Effector memory CD8-positive, alpha-beta T cell (primary cell): ENCODE data around the gene HBP1.
"Not testable (repeated sequence)": the region's sequence is repeated elsewhere in the genome, so short reads cannot be mapped to it uniquely, and the experiment has no call there.

Source experiments
- ATAC-seq: fragments of 150-1000 bp; cut with Tn5 transposase; replicated peaks from 2 replicates; pipeline ENCODE4 v1.10.0; 2021; ENCODE audit warnings: mild to moderate bottlenecking, moderate library complexity
- DNase-seq, 3 experiments: peaks; one replicate each; pipeline ENCODE4 v3.0.0; 2021
- H3K27ac Mint-ChIP-seq, 2 donors: one replicate each; pipeline ENCODE4 v1.8.0; 2022; ENCODE audit warnings: mild to moderate bottlenecking in 2 of 2, mixed read lengths in 2 of 2, moderate library complexity in 2 of 2
- H3K27me3 Mint-ChIP-seq, 2 donors: one replicate each; pipeline ENCODE4 v1.8.0; 2022; ENCODE audit warnings: mixed read lengths in 2 of 2
- H3K36me3 Mint-ChIP-seq: one replicate; pipeline ENCODE4 v1.8.0; 2022; ENCODE audit warnings: mild to moderate bottlenecking, moderate library complexity, mixed read lengths; ENCODE audit not compliant: insufficient read depth
- H3K4me1 Mint-ChIP-seq, 2 donors: one replicate each; pipeline ENCODE4 v1.8.0; 2022; ENCODE audit warnings: low read depth in 2 of 2, mixed read lengths in 2 of 2
- H3K4me3 Mint-ChIP-seq, 2 donors: one replicate each; pipeline ENCODE4 v1.8.0; 2022; ENCODE audit warnings: mild to moderate bottlenecking in 2 of 2, mixed read lengths in 2 of 2, moderate library complexity in 2 of 2
- H3K9me3 Mint-ChIP-seq, 2 donors: one replicate each; pipeline ENCODE4 v1.8.0; 2022; ENCODE audit warnings: mixed read lengths in 2 of 2

Gene HBP1

DNA sequence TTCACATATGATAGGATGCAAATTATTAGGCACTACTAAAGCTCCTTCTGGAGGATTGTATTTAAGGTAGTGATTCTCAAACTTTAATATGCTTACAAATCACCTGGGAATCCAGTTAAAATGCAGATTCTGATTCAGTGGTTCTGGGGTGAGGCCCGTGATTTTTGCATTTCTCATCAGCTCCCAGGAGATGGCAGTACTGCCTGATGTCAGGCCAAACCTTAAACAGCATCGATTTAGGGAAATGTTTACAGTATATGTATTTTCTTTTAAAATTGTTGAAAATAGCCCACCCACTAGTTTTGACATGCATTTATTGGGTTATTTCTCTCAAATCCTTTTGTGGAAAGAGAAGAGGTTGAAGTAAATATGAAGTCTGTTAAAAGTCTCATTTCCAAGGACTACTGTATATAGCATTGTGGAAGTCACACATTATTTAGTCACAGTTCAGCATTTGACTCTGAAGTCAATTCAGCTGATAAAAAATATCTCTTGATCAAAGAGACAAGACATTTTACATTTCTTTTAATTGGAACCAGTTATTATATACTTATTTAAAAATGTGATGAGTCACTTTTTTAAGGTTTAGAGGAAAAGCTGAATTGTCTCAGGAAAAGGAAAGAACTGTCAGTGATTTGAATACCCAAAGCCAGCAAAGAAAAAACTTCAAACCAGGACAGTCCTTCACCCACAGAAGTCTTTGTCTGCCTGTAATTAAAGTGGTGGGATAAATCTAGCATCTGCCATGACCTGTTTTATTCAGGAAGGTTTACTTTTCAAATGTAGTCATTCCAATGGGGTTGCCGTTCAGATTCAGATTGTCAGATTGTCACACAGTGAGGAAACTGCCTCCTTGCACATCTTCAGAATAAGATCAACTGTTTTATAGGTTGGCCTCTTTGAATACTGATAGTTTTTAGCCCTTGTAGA lies 21.1 kb upstream of the HBP1 start:
- no peaks in the 10 kb centered on the region for H3K9me3 Mint-ChIP-seq
- no peaks in the 10 kb centered on the region for H3K36me3 Mint-ChIP-seq
- H3K27me3 Mint-ChIP-seq: peaks cover 0 to 4% of the 10 kb centered on the region in 2 donors
- H3K4me1 Mint-ChIP-seq: no peaks in the 10 kb centered on the region
- DNase-seq: peak; percentile 17 to 30 (median 25)
- peak; percentile 79 for ATAC-seq
- H3K27ac Mint-ChIP-seq: no peak overlapping the region
- H3K4me3 Mint-ChIP-seq: no peak overlapping the region

DNA sequence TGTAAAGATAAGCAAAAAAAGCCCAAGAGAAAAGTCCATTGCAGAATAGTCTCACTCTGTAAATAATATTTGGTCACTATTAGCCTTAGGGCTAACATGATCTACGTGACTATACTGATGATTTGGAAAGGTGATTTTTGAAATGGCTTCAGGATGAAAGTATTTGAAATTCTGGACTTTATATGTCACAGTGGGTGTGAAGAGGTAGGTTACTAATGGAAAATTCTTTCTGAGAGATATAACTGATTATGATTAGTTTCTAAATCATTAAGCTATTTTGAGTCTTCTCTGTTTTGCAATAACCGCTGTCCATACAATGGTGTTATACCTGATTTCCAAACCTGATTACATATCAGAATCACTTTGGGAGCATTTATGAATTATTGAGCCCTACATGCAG lies 20.1 kb upstream of the HBP1 start:
- no peaks in the 10 kb centered on the region for H3K36me3 Mint-ChIP-seq
- no peak for ATAC-seq
- H3K4me3 Mint-ChIP-seq: no peak overlapping the region
- H3K27ac Mint-ChIP-seq: no peak overlapping the region
- no peaks in the 10 kb centered on the region for H3K4me1 Mint-ChIP-seq
- peaks cover 0 to 6% of the 10 kb centered on the region in 2 donors for H3K27me3 Mint-ChIP-seq
- no peak for DNase-seq
- no peaks in the 10 kb centered on the region for H3K9me3 Mint-ChIP-seq

DNA sequence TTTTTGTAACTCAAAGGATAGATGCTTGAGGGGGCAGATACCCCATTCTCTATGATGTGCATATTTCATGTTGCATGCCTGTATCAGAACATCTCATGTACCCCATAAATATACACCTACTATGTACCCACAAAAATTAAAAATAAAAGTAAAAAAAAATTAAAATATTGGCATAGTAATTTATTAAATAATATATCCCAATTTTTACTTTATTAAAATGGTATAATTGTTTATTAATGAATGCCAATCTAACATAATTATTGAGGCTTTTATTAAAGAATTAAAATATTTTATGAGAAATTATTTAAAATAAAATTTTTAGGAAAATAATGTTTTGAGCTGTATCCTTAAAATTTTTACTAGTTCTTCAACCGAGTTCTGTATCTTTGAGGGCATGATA lies 18.9 kb upstream of the HBP1 start:
- Mint-ChIP-seq H3K4me3 (no peak overlapping the region), H3K27ac (no peak overlapping the region), H3K36me3 (no peaks in the 10 kb centered on the region), H3K9me3 (no peaks in the 10 kb centered on the region), H3K27me3 (peaks cover 0 to 10% of the 10 kb centered on the region in 2 donors), H3K4me1 (no peaks in the 10 kb centered on the region)
- ATAC-seq (no peak), DNase-seq (no peak)

DNA sequence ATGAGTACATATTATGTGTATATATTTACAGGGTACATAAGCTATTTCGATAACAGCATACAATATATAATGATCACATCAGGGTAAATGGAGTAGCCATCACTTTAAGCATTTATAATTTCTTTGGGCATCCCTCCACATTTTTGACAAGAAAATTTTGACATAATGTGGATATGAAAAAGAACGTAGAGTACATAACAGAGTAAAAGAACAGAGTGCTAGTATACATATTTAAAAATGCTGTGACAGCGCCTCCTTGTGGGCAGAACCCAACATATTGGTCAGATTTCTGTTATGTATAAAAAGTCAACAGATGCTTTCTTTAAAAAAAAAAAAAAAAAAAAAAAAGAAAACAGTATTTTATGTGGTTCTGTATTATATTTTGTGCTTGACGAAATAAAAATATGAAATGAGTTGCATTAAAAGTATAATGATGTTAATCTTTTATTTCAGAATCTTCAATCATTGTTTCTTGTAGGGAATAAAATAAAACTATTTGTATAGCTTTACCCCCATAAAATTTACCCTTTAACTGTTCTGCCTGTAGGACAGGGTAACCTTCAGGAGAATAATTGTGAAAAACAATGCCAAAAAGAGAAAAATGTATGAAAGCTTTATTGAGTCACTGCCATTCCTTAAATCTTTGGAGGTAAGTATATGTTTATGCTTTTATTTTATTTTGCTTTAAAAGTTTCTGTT lies 18.3 kb upstream of the HBP1 start:
- Mint-ChIP-seq H3K36me3 (no peaks in the 10 kb centered on the region), H3K4me3 (no peak overlapping the region), H3K9me3 (no peaks in the 10 kb centered on the region), H3K4me1 (no peaks in the 10 kb centered on the region), H3K27me3 (peaks cover 0 to 10% of the 10 kb centered on the region in 2 donors), H3K27ac (no peak overlapping the region)
- ATAC-seq (peak; percentile 90), DNase-seq (peak; percentile 75 to 82 (median 80))

DNA sequence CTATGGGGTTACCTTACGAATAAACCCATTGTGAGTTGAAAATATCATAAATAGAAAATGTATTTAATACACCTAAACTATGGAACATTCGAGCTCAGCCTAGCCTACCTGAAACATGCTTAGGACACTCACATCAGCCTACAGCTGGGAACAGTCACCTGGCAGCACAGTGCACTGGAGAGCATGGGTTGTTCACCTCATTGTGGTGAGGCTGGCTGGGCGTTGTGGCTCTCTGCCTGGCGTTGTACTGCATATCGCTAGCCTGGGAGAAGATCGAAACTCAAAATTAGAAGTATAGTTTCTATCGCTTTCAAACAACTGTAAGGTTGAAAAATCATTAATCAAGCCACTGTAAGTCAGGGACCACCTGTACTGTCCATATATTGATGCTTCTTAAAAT lies 17.3 kb upstream of the HBP1 start:
- Mint-ChIP-seq H3K4me1 (no peaks in the 10 kb centered on the region), H3K27me3 (peaks cover 0 to 10% of the 10 kb centered on the region in 2 donors), H3K9me3 (no peaks in the 10 kb centered on the region), H3K27ac (no peak overlapping the region), H3K4me3 (no peak overlapping the region), H3K36me3 (no peaks in the 10 kb centered on the region)
- DNase-seq: no peak
- ATAC-seq: no peak

DNA sequence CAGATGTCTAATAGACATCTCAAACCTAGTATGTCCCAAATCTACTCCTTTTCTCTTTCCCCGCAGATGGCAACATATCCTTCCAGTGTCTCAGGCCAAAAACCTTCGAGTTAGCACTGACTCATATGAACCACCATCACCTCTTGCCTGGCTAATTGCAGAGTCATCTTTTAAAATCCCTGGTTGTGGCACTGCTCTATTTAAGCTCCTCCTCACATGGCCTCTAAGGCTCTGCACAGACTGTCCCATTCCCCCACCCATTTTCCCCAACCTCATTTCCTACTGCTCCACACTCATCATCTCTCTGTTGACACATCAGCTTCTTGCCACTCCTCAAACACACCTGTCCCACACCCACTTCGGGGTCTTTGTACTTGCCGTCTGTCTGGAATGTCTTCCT lies 16.8 kb upstream of the HBP1 start:
- H3K27me3 Mint-ChIP-seq: peaks cover 0 to 10% of the 10 kb centered on the region in 2 donors
- DNase-seq: no peak
- ATAC-seq: no peak
- no peaks in the 10 kb centered on the region for H3K36me3 Mint-ChIP-seq
- H3K4me3 Mint-ChIP-seq: no peak overlapping the region
- no peak overlapping the region for H3K27ac Mint-ChIP-seq
- H3K9me3 Mint-ChIP-seq: no peaks in the 10 kb centered on the region
- no peaks in the 10 kb centered on the region for H3K4me1 Mint-ChIP-seq

DNA sequence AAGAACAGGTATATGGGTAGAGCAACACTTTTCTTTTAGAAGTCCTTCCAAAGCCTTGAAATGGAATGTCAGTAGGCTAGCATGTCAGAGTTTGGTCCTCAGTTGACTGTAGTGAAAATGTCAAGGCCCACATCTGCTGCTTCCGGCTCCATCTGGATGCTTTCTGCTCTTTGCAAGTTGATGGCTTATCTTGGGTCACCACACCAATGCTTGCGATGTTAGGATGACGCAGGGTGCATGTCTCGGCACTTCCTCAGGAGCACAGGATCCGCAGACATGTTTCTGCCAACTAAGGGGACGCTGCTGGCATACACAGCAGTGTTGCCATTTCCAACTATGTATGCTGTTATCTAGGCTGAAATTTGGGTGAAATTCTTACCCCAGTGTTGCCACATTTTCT lies 14.0 kb upstream of the HBP1 start:
- no peak overlapping the region for H3K27ac Mint-ChIP-seq
- DNase-seq (no peak), ATAC-seq (no peak)
- H3K27me3 Mint-ChIP-seq: peaks cover 0 to 10% of the 10 kb centered on the region in 2 donors
- H3K4me1 Mint-ChIP-seq: no peaks in the 10 kb centered on the region
- no peak overlapping the region for H3K4me3 Mint-ChIP-seq
- no peaks in the 10 kb centered on the region for H3K9me3 Mint-ChIP-seq
- no peaks in the 10 kb centered on the region for H3K36me3 Mint-ChIP-seq

DNA sequence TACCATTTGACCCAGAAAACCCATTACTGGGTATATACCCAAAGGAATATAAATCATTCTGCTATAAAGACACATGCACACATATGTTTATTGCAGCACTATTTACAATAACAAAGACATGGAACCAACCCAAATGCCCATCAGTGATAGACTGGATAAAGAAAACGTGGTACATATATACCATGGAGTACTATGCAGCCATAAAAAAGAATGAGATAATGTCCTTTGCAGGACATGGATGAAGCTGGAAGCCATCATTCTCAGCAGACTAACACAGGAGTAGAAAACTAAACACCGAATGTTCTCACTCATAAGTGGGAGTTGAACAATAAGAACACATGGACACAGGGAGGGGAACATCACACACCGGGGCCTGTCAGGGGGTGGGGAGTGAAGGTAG lies 13.1 kb upstream of the HBP1 start:
- H3K36me3 Mint-ChIP-seq, ATAC-seq, H3K4me1 Mint-ChIP-seq, H3K27ac Mint-ChIP-seq, H3K4me3 Mint-ChIP-seq, DNase-seq, H3K9me3 Mint-ChIP-seq: not testable (repeated sequence)
- H3K27me3 Mint-ChIP-seq: peaks cover 0 to 10% of the 10 kb centered on the region in 2 donors

DNA sequence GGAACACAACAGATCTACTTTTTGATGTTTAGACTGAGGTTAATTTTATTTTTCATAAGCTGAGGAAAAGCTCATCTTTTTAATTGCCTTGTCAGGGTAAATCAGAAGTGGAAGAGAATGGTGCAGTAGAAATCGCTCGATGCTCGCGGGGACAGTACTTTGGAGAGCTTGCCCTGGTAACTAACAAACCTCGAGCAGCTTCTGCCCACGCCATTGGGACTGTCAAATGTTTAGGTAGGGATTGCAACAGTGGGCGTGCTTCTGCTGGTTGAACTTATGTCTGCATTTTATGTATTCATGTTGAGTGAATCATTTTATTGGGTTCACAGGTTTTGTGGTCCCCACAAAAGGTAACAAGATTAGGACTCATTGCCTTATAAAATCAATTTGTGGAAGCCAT lies 11.7 kb upstream of the HBP1 start:
- DNase-seq (no peak), ATAC-seq (no peak)
- no peak overlapping the region for H3K27ac Mint-ChIP-seq
- H3K4me3 Mint-ChIP-seq: no peak overlapping the region
- H3K36me3 Mint-ChIP-seq: no peaks in the 10 kb centered on the region
- no peaks in the 10 kb centered on the region for H3K9me3 Mint-ChIP-seq
- peaks cover 0 to 10% of the 10 kb centered on the region in 2 donors for H3K27me3 Mint-ChIP-seq
- H3K4me1 Mint-ChIP-seq: no peaks in the 10 kb centered on the region

DNA sequence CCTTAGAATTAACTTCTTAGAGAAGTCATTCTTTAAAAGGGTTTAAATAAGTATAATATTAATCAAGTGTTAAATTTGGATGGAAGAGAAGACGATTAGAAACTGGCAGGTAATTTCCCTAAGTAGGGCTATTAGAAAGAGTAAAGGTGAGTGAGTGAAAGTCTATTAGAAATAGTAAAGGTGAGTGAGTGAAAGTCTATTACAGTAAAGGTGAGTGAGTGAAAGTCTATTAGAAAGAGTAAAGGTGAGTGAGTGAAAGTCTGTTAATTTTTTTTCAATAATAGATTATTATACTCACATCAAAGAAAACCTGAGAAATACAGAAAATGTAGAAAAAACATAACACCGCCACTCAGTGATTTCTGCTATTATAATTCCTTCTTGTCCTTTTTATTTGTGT lies 10.8 kb upstream of the HBP1 start:
- Mint-ChIP-seq H3K9me3 (no peaks in the 10 kb centered on the region), H3K4me3 (no peak overlapping the region), H3K27me3 (peaks cover 0 to 6% of the 10 kb centered on the region in 2 donors), H3K27ac (no peak overlapping the region), H3K4me1 (no peaks in the 10 kb centered on the region), H3K36me3 (no peaks in the 10 kb centered on the region)
- ATAC-seq (no peak), DNase-seq (no peak)

DNA sequence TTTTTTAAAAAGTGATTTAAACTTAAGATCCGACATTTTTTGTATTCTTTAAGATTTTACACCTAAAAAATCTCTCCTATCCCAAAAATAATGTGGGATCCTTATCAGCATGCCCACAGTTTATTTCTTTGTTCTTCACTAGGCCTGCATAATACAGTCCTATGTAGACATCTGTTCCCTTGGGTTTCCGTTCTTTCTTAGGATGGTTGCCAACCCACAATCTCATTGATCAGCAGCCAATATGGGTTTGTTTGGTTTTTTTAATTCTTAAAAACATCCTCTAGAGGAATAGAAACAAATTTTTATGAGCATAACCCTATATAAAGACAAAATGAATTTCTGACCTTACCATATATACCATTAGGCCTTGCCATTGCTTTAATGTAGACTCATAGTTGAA lies 8.4 kb upstream of the HBP1 start:
- Mint-ChIP-seq H3K9me3 (no peaks in the 10 kb centered on the region), H3K4me3 (no peak overlapping the region), H3K27me3 (peaks cover 3 to 14% of the 10 kb centered on the region in 2 donors), H3K4me1 (no peaks in the 10 kb centered on the region), H3K27ac (no peak overlapping the region), H3K36me3 (no peaks in the 10 kb centered on the region)
- no peak for DNase-seq
- no peak for ATAC-seq

DNA sequence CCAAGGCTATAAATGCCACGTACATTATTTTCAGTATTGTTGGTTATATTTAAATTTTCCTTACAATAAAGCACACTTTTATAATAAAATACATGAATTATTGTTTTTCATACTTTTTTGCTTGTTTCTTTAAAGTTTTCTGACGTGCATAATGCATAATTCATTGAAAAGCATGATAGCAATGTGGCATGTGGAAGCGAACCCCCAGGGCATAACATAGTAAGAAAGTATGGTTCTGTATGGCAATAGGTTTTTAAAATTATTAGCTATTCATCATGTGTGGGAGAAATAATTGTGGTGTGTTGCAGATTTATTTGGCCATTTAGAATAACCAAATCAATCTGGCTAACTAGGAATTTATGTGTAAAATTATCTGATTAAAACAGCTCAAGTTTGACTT lies 7.4 kb upstream of the HBP1 start:
- Mint-ChIP-seq H3K27me3 (peaks cover 6 to 18% of the 10 kb centered on the region in 2 donors), H3K4me1 (peaks cover 0 to 4% of the 10 kb centered on the region in 2 donors), H3K27ac (no peak overlapping the region), H3K9me3 (no peaks in the 10 kb centered on the region), H3K4me3 (no peak overlapping the region), H3K36me3 (no peaks in the 10 kb centered on the region)
- no peak for ATAC-seq
- DNase-seq: no peak

DNA sequence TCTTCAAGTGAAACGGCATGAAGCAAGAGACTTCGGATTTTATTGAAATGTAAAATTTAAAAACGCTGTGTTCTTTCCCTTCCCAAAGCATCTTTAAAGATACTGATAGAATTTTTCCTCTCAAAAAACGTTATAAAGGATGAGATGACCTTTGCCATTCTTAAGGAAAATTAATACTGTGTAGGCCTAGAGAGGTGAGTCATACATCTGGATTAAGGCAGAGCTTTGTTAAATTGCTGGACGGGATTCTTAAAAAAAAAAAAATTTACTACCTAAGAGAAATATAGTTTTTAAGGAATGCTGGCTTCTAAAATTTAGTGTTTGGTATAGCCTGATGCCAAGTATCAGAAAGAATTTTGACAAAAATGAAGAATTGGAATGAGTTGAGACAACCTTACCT lies 6.3 kb upstream of the HBP1 start:
- DNase-seq (no peak), ATAC-seq (no peak)
- H3K27me3 Mint-ChIP-seq: peaks cover 6 to 18% of the 10 kb centered on the region in 2 donors
- peaks cover 3 to 8% of the 10 kb centered on the region in 2 donors for H3K4me1 Mint-ChIP-seq
- H3K27ac Mint-ChIP-seq: no peak overlapping the region
- H3K4me3 Mint-ChIP-seq: no peak overlapping the region
- H3K36me3 Mint-ChIP-seq: peaks cover 7% of the 10 kb centered on the region
- no peaks in the 10 kb centered on the region for H3K9me3 Mint-ChIP-seq

DNA sequence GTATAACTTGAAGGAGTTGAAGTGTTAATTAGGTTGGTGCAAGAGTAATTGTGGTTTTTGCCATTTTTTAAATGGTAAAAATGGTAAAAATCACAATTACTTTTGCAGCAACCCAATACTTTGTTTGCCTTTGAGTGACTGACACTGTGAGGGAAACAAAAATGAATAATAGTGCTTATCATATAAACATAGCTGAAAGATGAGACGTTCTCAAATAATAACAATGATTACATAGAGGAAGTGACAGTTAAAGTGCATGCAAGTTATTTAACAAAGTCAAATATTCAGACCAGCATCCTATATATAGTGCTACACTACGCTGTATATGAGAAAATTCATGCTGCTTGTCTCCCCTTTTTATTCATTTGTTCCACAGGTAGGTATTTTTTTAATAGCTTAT lies 4.7 kb upstream of the HBP1 start:
- no peak overlapping the region for H3K4me3 Mint-ChIP-seq
- DNase-seq: no peak
- H3K9me3 Mint-ChIP-seq: no peaks in the 10 kb centered on the region
- H3K27ac Mint-ChIP-seq: no peak overlapping the region
- ATAC-seq: no peak
- peaks cover 23% of the 10 kb centered on the region for H3K36me3 Mint-ChIP-seq
- H3K27me3 Mint-ChIP-seq: peaks cover 6 to 18% of the 10 kb centered on the region in 2 donors
- peaks cover 12 to 13% of the 10 kb centered on the region in 2 donors for H3K4me1 Mint-ChIP-seq
